GM19099 (cell line): ENCODE data around the gene FUT8.

Source experiments
- POLR2A ChIP-seq: IDR thresholded peaks from 3 replicates; pipeline ENCODE4 v1.6.1; 2011; ENCODE audit warnings: low read depth; ENCODE audit not compliant: insufficient read length; ENCODE audit errors: extremely low read depth

The FUT8 gene

DNA sequence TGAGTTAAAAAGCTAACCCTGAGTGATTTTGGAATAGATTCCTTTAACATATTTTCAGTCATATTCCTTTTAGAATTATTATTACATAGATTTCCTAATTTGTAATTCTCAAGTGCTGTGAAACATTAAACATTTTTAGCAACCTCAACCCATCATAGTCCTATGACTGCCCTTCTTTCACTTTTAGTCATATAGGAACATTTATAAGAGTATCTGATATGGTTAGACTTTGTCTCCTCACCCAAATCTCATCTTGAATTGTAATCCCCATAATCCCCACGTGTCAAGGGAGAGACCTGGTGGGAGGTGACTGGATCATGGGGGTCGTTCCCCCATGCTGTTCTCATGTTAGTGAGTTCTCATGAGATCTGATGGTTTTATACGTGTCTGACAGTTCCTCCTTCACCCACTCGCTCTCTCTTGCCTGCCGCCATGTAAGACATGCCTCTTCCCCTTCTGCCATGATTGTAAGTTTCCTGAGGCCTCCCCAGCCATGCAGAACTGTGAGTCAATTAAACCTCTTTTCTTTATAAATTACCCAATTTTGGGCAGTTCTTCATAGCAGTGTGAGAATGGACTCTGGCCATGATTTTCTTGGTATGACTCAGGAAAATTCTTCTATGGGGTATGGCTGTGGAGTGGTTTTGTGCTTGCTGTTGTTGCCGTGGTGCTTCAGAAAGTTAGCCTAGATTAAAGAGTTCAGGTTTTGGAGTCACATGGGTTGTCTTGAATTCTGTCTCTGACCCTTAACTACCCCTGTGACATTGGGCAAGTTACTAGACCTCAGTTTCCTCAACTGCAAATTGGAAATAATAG is 83.9 kb downstream of the FUT8 start:
- TF ChIP-seq POLR2A, result no peak

DNA sequence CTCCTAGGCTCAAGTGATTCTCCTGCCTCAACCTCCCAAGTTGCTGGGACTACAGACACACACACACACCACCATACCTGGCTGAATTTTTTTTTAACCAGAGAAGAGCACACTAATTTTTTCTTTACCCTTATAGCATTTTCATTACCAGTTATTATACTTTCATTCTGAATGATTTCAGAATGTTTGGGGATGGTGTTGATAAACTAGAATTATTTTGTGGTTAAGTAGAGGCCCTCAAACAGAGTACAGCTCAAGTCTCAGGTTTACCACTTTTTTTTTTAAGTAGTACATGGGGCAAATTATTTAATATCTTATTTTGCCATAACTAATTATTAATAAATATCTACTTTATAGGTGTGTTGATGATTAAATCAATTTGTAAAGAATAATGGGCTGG is 86.6 kb downstream of the FUT8 start:
- no peak for TF ChIP-seq POLR2A

DNA sequence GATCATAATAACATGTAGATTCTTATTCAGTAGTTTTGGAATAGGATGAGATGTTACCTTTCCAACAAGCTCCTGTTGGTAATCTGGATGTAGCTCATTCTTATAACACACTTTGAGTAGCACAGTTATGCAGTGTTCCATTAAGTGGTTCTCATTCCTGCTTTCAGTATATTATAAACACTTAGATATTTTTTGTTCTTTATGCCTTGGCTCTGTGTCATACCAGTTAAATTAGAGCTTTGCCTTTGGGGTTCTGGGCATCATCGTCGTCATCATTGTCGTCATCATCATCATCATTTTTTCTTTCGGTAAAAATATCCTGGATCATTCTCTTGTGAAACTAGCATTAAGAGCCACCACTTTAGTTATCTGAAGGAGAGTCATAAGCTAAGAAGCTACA is 87.5 kb downstream of the FUT8 start:
- TF ChIP-seq POLR2A, result no peak

DNA sequence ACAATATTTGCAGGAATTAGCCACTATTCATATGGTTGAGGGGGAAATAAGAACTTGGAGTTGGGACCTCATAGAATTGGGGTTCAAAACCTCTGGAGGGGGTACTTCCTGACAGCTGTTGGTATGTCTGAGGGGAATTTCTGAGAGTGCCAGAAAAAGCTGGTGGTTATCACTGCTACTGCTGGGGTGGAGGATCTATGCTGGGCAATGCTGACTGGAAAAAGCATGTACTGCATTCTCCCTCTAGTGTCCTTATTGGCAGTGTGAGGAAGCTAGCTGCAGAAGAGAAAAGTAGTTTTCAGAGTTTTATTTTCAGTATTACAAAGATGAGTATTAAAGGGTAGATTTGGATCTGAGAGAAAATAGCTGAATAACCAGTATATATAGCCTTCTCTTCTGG is 88.8 kb downstream of the FUT8 start:
- TF ChIP-seq POLR2A, result no peak

- no peak for TF ChIP-seq POLR2A
Measured at GRCh38 chr14:65502676-65503124, 90.2 kb downstream of the FUT8 start.

DNA sequence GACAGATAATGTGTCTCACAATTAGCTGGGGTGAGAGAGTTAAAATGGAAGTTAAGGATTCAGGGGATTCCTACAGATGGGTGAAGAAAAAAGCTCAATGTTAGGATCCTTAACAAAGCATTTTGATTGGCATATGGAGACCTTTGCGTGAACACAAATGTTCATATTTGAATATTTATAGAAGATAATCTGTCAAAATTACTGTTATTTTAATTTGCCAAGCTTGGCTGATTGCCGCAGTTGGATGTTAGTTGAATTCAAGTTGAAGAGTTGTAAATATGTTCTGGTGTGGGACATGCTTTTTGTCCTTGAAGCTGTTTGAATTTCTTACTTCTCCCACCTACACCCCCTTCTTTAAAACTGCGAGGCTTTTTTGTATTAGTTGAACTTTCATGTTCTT is 91.2 kb downstream of the FUT8 start:
- TF ChIP-seq POLR2A, result no peak

- TF ChIP-seq POLR2A, result no peak
Measured at GRCh38 chr14:65506801-65507200, 94.3 kb downstream of the FUT8 start.

DNA sequence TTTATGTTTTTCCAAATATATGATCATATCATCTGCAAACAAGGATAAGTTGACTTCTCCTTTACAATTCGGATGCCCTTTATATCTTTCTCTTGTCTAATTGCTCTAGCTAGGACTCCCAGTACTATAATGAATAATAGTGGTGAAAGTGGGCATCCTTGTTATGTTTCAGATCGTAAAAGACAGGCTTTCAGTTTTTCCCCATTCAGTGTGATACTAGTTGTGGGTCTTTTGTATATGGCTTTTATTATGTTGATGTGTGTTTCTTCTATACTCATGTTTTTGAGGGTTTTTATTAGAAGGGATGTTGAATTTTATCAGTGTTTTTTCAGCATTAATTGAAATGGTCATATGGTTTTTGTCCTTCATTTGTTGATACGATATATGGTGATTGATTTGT is 97.3 kb downstream of the FUT8 start:
- TF ChIP-seq POLR2A, result no peak

GRCh38 chr14:65513671-65514070 is 101.1 kb downstream of the FUT8 start:
- no peak for TF ChIP-seq POLR2A

GRCh38 chr14:65517635-65518542 is 105.4 kb downstream of the FUT8 start:
- no peak for TF ChIP-seq POLR2A

DNA sequence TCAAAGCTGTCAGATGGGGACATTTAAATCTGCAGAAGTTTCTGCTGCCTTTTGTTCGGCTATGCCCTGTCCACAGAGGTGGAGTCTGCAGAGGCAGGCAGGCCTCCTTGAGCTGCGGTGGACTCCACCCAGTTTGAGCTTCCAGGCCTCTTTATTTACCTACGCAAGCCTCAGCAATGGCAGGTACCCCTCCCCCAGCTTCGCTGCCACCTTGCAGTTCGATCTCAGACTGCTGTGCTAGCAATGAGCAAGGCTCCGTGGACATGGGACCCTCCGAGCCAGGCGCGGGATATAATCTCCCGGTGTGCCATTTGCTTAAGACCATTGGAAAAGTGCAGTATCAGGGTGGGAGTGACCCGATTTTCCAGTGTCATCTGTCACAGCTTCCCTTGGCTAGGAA is 115.5 kb downstream of the FUT8 start:
- TF ChIP-seq POLR2A, result no peak

DNA sequence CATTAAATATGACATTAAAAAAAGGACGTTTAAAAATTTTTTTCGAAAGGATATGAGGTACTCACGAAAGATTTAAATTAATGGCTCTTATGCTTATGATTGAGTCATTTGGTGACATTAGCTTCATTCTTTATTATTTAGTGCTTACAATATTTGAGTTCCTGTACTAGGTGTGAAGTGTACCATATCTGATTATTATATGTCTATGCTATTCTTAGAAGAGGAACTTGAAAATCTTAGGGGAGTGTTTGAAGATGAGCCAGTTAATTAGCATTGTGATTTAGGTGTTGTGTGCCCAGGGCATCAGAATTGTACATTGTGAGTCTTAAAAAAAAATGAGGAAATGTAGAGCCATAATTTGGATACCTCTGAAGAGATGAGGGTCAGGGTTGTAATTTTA is 118.6 kb downstream of the FUT8 start:
- no peak for TF ChIP-seq POLR2A

- no peak for TF ChIP-seq POLR2A
Measured at GRCh38 chr14:65533736-65534404, 121.3 kb downstream of the FUT8 start.

DNA sequence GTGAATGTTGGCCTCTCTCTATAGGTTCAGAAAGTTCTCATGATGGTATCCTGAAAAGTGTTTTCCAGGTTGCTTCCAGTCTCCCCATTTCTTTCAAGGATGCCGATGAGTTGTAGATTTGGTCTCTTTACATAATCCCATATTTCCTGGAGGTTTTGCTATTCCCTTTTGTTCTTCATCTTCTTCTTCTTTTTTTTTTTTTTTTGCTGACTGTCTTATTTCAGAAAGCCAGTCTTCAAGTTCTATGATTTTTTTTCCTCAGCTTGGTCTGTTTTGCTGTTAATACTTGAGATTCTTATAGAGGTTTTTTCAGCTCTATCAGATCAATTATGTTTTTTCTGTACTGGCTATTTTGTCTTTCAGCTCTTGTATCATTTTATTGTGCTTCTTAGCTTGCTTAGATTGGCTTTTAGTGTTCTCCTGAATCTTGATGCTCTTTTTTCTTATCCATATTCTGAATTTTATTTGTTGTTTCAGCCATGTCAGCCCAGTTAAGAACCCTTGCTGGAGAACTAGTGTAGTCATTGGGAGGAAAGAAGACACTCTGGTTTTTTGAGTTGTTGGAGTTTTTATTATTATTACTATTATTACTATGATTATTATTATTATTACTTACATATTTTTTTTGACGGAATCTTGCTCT is 124.4 kb downstream of the FUT8 start:
- TF ChIP-seq POLR2A, result no peak

DNA sequence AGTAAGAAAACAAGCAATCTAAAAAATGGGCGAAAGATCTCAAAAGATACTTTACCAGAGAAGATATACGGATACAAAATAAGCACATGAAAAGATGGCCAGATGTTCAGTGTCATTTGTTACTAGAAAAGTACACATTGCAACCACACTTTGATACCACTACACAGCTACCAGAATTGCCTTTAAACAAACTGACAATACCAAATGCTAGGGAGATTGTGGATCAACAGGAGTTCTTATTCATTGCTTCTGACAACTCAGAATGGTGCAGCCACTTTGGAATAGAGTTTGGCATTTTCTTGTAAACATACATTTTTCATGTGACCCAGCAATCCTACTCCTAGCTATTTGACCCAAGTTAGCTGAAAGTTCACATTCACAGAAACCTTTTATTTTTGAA is 136.3 kb downstream of the FUT8 start:
- no peak for TF ChIP-seq POLR2A
